Activated B cell treated with CpG ODN at 0.5 μM for 24 hours (primary cell): ENCODE data around the gene NFX1. TPM values are rescaled to one million over a fixed set of nuclear protein-coding genes. Genes with fewer than 3 reads are reported as not detected.
"Not testable (repeated sequence)": the region's sequence is repeated elsewhere in the genome, so short reads cannot be mapped to it uniquely, and the experiment has no call there.

ENCODE experiments used
- ATAC-seq: fragments of 200-7000 bp; cut with Tn5 transposase; one replicate; pipeline ENCODE4 v1.10.0; 2021; ENCODE audit warnings: low read depth, mild to moderate bottlenecking, moderate library complexity
- CTCF ChIA-PET: fragments of 350-600 bp; sonication (Branson Sonifier 250); formaldehyde crosslinking; loops from one replicate; lab custom pipeline; 2021; ENCODE audit warnings: antibody characterized with exemption; lab: Charles Lee
- POLR2A ChIA-PET: fragments of 350-600 bp; sonication (Branson Sonifier 250); formaldehyde crosslinking; loops from one replicate; lab custom pipeline; 2021; ENCODE audit warnings: antibody characterized with exemption; lab: Charles Lee
- DNase-seq: peaks from one replicate; pipeline ENCODE4 v3.0.0; 2022
- H3K27ac Mint-ChIP-seq: one replicate; pipeline ENCODE4 v1.8.0; 2020; ENCODE audit warnings: mixed read lengths
- H3K27me3 Mint-ChIP-seq: one replicate; pipeline ENCODE4 v1.8.0; 2021; ENCODE audit warnings: mixed read lengths
- H3K36me3 Mint-ChIP-seq: one replicate; pipeline ENCODE4 v1.8.0; 2021; ENCODE audit warnings: low read depth, mixed read lengths
- H3K4me1 Mint-ChIP-seq: one replicate; pipeline ENCODE4 v1.8.0; 2021; ENCODE audit warnings: mixed read lengths
- H3K4me3 Mint-ChIP-seq: one replicate; pipeline ENCODE4 v1.8.0; 2020; ENCODE audit warnings: mild to moderate bottlenecking, mixed read lengths
- H3K9me3 Mint-ChIP-seq: one replicate; pipeline ENCODE4 v1.8.0; 2020; ENCODE audit warnings: mixed read lengths
- CTCF ChIP-seq: fragments of 200-600 bp; IDR thresholded peaks from one replicate; pipeline ENCODE4 v1.8.0; 2022; ENCODE audit warnings: antibody characterized with exemption, mild to moderate bottlenecking
- intact Hi-C: fragments of 100-400 bp; cut with micrococcal nuclease; formaldehyde crosslinking; loops from one replicate; pipeline ENCODE4 v1.15.1; 2024
- total RNA-seq: library from RNA; stranded (reverse); gene quantifications from 2 replicates; pipeline ENCODE4 v1.2.3, GENCODE V29; 2022

The NFX1 gene
- total RNA-seq, 1 donor from 2014 or later: 57.2 TPM

GRCh38 chr9:33380390-33381094 is 90.2 kb downstream of the NFX1 start:
- DNase-seq: no peak
- Mint-ChIP-seq H3K4me1 (no peaks in the 10 kb centered on the region), H3K27me3 (no peaks in the 10 kb centered on the region), H3K27ac (no peak overlapping the region), H3K4me3 (no peak overlapping the region), H3K36me3 (no peaks in the 10 kb centered on the region), H3K9me3 (no peaks in the 10 kb centered on the region)
- intact Hi-C loops: no loop called here
- CTCF ChIA-PET: no interaction called here
- no peak for TF ChIP-seq CTCF
- no peak for ATAC-seq
- POLR2A ChIA-PET: no interaction called here

GRCh38 chr9:33381231-33381791 is 91.0 kb downstream of the NFX1 start:
- Mint-ChIP-seq H3K4me3 (no peak overlapping the region), H3K27ac (no peak overlapping the region), H3K4me1 (no peaks in the 10 kb centered on the region), H3K27me3 (no peaks in the 10 kb centered on the region), H3K9me3 (no peaks in the 10 kb centered on the region), H3K36me3 (no peaks in the 10 kb centered on the region)
- ATAC-seq: no peak
- POLR2A ChIA-PET: no interaction called here
- CTCF ChIA-PET: no interaction called here
- intact Hi-C loops: no loop called here
- no peak for TF ChIP-seq CTCF
- DNase-seq: no peak

- H3K4me3 Mint-ChIP-seq, H3K9me3 Mint-ChIP-seq, intact Hi-C loops, H3K4me1 Mint-ChIP-seq, DNase-seq, H3K27me3 Mint-ChIP-seq, ATAC-seq, CTCF ChIA-PET, H3K36me3 Mint-ChIP-seq, H3K27ac Mint-ChIP-seq: not testable (repeated sequence)
- POLR2A ChIA-PET: interaction anchor here (0.6 kb wide), 1 partner anchor 79 kb away, joined by 4 read pairs; no protein-coding TSS in a partner anchor
Observed at GRCh38 chr9:33382397-33382796, 92.1 kb downstream of the NFX1 start.

- H3K27me3 Mint-ChIP-seq, DNase-seq, CTCF ChIA-PET, POLR2A ChIA-PET, H3K4me1 Mint-ChIP-seq, H3K27ac Mint-ChIP-seq, H3K36me3 Mint-ChIP-seq, intact Hi-C loops, H3K4me3 Mint-ChIP-seq, ATAC-seq, H3K9me3 Mint-ChIP-seq: not testable (repeated sequence)
Observed at GRCh38 chr9:33383396-33383795, 93.1 kb downstream of the NFX1 start.

GRCh38 chr9:33385536-33385935 is 95.2 kb downstream of the NFX1 start:
- intact Hi-C loops, H3K36me3 Mint-ChIP-seq, DNase-seq, H3K9me3 Mint-ChIP-seq, H3K27ac Mint-ChIP-seq, CTCF ChIA-PET, H3K27me3 Mint-ChIP-seq, POLR2A ChIA-PET, H3K4me3 Mint-ChIP-seq, H3K4me1 Mint-ChIP-seq, ATAC-seq: not testable (repeated sequence)

- H3K36me3 Mint-ChIP-seq, ATAC-seq, H3K27ac Mint-ChIP-seq, H3K27me3 Mint-ChIP-seq, H3K4me3 Mint-ChIP-seq, H3K9me3 Mint-ChIP-seq, intact Hi-C loops, DNase-seq, POLR2A ChIA-PET, CTCF ChIA-PET, H3K4me1 Mint-ChIP-seq: not testable (repeated sequence)
Observed at GRCh38 chr9:33385979-33386640, 95.8 kb downstream of the NFX1 start.

GRCh38 chr9:33386641-33386996 is 96.3 kb downstream of the NFX1 start:
- ATAC-seq, H3K27me3 Mint-ChIP-seq, H3K4me1 Mint-ChIP-seq, CTCF ChIA-PET, intact Hi-C loops, H3K27ac Mint-ChIP-seq, DNase-seq, H3K9me3 Mint-ChIP-seq, H3K4me3 Mint-ChIP-seq, H3K36me3 Mint-ChIP-seq, POLR2A ChIA-PET: not testable (repeated sequence)

- H3K27ac Mint-ChIP-seq, H3K9me3 Mint-ChIP-seq, ATAC-seq, H3K4me3 Mint-ChIP-seq, CTCF ChIA-PET, H3K4me1 Mint-ChIP-seq, POLR2A ChIA-PET, H3K36me3 Mint-ChIP-seq, H3K27me3 Mint-ChIP-seq, intact Hi-C loops, DNase-seq: not testable (repeated sequence)
Observed at GRCh38 chr9:33386998-33387397, 96.7 kb downstream of the NFX1 start.
